ENCODE data around the gene BABAM2. TPM values are rescaled to one million over a fixed set of nuclear protein-coding genes. Genes with fewer than 3 reads are reported as not detected.

The BABAM2 gene
- total RNA-seq, 1 donor from 2014 or later = 34.6 TPM

GRCh38 chr2:28150994-28151393 is 260.5 kb downstream of the BABAM2 start:
- Histone ChIP-seq H3F3A (ENCODE audit: low read depth) (no peaks in the 10 kb centered on the region), H3K36me3 (no peaks in the 10 kb centered on the region), H3K27me3 (no peaks in the 10 kb centered on the region), H3K9me3 (ENCODE audit: low read depth) (no peaks in the 10 kb centered on the region), H3K9ac (no peak overlapping the region), H3K4me2 (no peak overlapping the region), H3K4me1 (no peaks in the 10 kb centered on the region), H2AFZ (replicated peaks) (no peak overlapping the region), H3K27ac (no peak overlapping the region), H4K20me1 (ENCODE audit: low read depth) (no peaks in the 10 kb centered on the region), H3K79me2 (ENCODE audit: low read depth) (no peaks in the 10 kb centered on the region), H3K4me3 (no peak overlapping the region)
- H3K9me3 Mint-ChIP-seq = peaks cover 6% of the 10 kb centered on the region
- no peak overlapping the region for H3K27ac Mint-ChIP-seq
- no peak for TF ChIP-seq EZH2 (IDR thresholded peaks at IDR 0.05)
- H3K27me3 Mint-ChIP-seq (ENCODE audit: insufficient read depth, low read depth) = no peaks in the 10 kb centered on the region
- no peak overlapping the region for H3K4me3 Mint-ChIP-seq
- H3K36me3 Mint-ChIP-seq = peaks cover 7% of the 10 kb centered on the region
- no peaks in the 10 kb centered on the region for H3K4me1 Mint-ChIP-seq
- DNase-seq (ENCODE audit: low spot score) = no peak

- Mint-ChIP-seq H3K4me1 (no peaks in the 10 kb centered on the region), H3K9me3 (peaks cover 10% of the 10 kb centered on the region), H3K27ac (no peak overlapping the region), H3K27me3 (ENCODE audit: insufficient read depth, low read depth) (no peaks in the 10 kb centered on the region), H3K4me3 (no peak overlapping the region), H3K36me3 (peaks cover 7% of the 10 kb centered on the region)
- H3F3A ChIP-seq (ENCODE audit: low read depth) = no peaks in the 10 kb centered on the region
- no peaks in the 10 kb centered on the region for H3K36me3 ChIP-seq
- no peaks in the 10 kb centered on the region for H3K79me2 ChIP-seq (ENCODE audit: low read depth)
- H3K9ac ChIP-seq = no peak overlapping the region
- no peak overlapping the region for H3K4me2 ChIP-seq
- H3K27ac ChIP-seq = no peak overlapping the region
- H4K20me1 ChIP-seq (ENCODE audit: low read depth) = no peaks in the 10 kb centered on the region
- no peak overlapping the region for H2AFZ ChIP-seq (replicated peaks)
- no peak overlapping the region for H3K4me3 ChIP-seq
- no peaks in the 10 kb centered on the region for H3K9me3 ChIP-seq (ENCODE audit: low read depth)
- H3K27me3 ChIP-seq = no peaks in the 10 kb centered on the region
- H3K4me1 ChIP-seq = no peaks in the 10 kb centered on the region
- TF ChIP-seq EZH2phosphoT487 (IDR thresholded peaks at IDR 0.05) (no peak), EZH2 (IDR thresholded peaks at IDR 0.05) (no peak), CTCF (IDR thresholded peaks at IDR 0.05) (no peak)
- DNase-seq (ENCODE audit: low spot score) = no peak
Measured at GRCh38 chr2:28152585-28153280, 262.2 kb downstream of the BABAM2 start.

GRCh38 chr2:28153851-28154250 is 263.3 kb downstream of the BABAM2 start:
- Histone ChIP-seq H3F3A (ENCODE audit: low read depth) (no peaks in the 10 kb centered on the region), H3K4me2 (no peak overlapping the region), H3K9ac (no peak overlapping the region), H3K4me3 (no peak overlapping the region), H3K79me2 (ENCODE audit: low read depth) (no peaks in the 10 kb centered on the region), H4K20me1 (ENCODE audit: low read depth) (no peaks in the 10 kb centered on the region), H3K27me3 (no peaks in the 10 kb centered on the region), H2AFZ (replicated peaks) (no peak overlapping the region), H3K4me1 (no peaks in the 10 kb centered on the region), H3K36me3 (no peaks in the 10 kb centered on the region), H3K27ac (no peak overlapping the region), H3K9me3 (ENCODE audit: low read depth) (no peaks in the 10 kb centered on the region)
- peaks cover 10% of the 10 kb centered on the region for H3K9me3 Mint-ChIP-seq
- H3K4me3 Mint-ChIP-seq = no peak overlapping the region
- DNase-seq (ENCODE audit: low spot score) = no peak
- H3K27ac Mint-ChIP-seq = no peak overlapping the region
- TF ChIP-seq EZH2phosphoT487 (IDR thresholded peaks at IDR 0.05) (no peak), EZH2 (IDR thresholded peaks at IDR 0.05) (no peak), CTCF (IDR thresholded peaks at IDR 0.05) (no peak)
- H3K36me3 Mint-ChIP-seq = peaks cover 5% of the 10 kb centered on the region
- no peaks in the 10 kb centered on the region for H3K27me3 Mint-ChIP-seq (ENCODE audit: insufficient read depth, low read depth)
- no peaks in the 10 kb centered on the region for H3K4me1 Mint-ChIP-seq

GRCh38 chr2:28155086-28155485 is 264.6 kb downstream of the BABAM2 start:
- H3K79me2 ChIP-seq (ENCODE audit: low read depth) = no peaks in the 10 kb centered on the region
- Mint-ChIP-seq H3K27me3 (ENCODE audit: insufficient read depth, low read depth) (no peaks in the 10 kb centered on the region), H3K9me3 (peaks cover 10% of the 10 kb centered on the region), H3K36me3 (peaks cover 7% of the 10 kb centered on the region), H3K4me1 (no peaks in the 10 kb centered on the region), H3K4me3 (no peak overlapping the region), H3K27ac (no peak overlapping the region)
- no peak for DNase-seq (ENCODE audit: low spot score)
- H4K20me1 ChIP-seq (ENCODE audit: low read depth) = no peaks in the 10 kb centered on the region
- no peak overlapping the region for H3K27ac ChIP-seq
- H3K9ac ChIP-seq = no peak overlapping the region
- no peak overlapping the region for H2AFZ ChIP-seq (replicated peaks)
- H3F3A ChIP-seq (ENCODE audit: low read depth) = no peaks in the 10 kb centered on the region
- H3K4me1 ChIP-seq = no peaks in the 10 kb centered on the region
- H3K27me3 ChIP-seq = no peaks in the 10 kb centered on the region
- H3K4me3 ChIP-seq = no peak overlapping the region
- no peaks in the 10 kb centered on the region for H3K9me3 ChIP-seq (ENCODE audit: low read depth)
- TF ChIP-seq CTCF (IDR thresholded peaks at IDR 0.05) = no peak
- TF ChIP-seq EZH2phosphoT487 (IDR thresholded peaks at IDR 0.05) = no peak
- no peak for TF ChIP-seq EZH2 (IDR thresholded peaks at IDR 0.05)
- no peak overlapping the region for H3K4me2 ChIP-seq
- no peaks in the 10 kb centered on the region for H3K36me3 ChIP-seq

Measured in neural progenitor cell (in vitro differentiated cells).